A673 (cell line): ENCODE results near the gene NXPH3. TPM values are rescaled to one million over a fixed set of nuclear protein-coding genes. Genes with fewer than 3 reads are reported as not detected.

Experiments used
- BruUV-seq: library from RNA; stranded (reverse); fragments of 400-500 nt; replicated peaks from 2 replicates; lab custom pipeline; 2021; lab: Mats Ljungman, UMichigan
- CTCF ChIA-PET: fragments of 300-600 bp; sonication (Branson Sonifier 250); formaldehyde crosslinking; loops from one replicate; lab custom pipeline; 2022; ENCODE audit warnings: antibody characterized with exemption; lab: Charles Lee
- POLR2A ChIA-PET: fragments of 300-600 bp; sonication (Branson Sonifier 250); formaldehyde crosslinking; loops from one replicate; lab custom pipeline; 2022; ENCODE audit warnings: antibody characterized with exemption; ENCODE audit not compliant: low non-redundant PET; lab: Charles Lee
- DNase-seq: peaks from one replicate; pipeline ENCODE4 v3.0.0-alpha.2; 2015; ENCODE audit warnings: low spot score
- H3K27ac ChIP-seq: fragments of 200-600 bp; sonication (generic); 2 replicates; pipeline ENCODE4 v1.5.1; 2016; ENCODE audit warnings: mixed run types, low read depth, mild to moderate bottlenecking, mixed read lengths, antibody characterized with exemption, low read length; ENCODE audit not compliant: poor library complexity, severe bottlenecking
- H3K27me3 ChIP-seq: fragments of 200-600 bp; sonication (generic); replicated peaks from 2 replicates; pipeline ENCODE4 v1.6.1; 2017; ENCODE audit warnings: mixed run types, low read depth, mild to moderate bottlenecking, mixed read lengths, antibody characterized with exemption, low read length; ENCODE audit not compliant: insufficient read depth, poor library complexity
- H3K36me3 ChIP-seq: fragments of 200-600 bp; sonication (generic); 2 replicates; pipeline ENCODE4 v1.6.1; 2016; ENCODE audit warnings: mixed run types, mild to moderate bottlenecking, mixed read lengths, antibody characterized with exemption, low read length; ENCODE audit not compliant: insufficient read depth, poor library complexity, severe bottlenecking
- H3K4me1 ChIP-seq: fragments of 200-600 bp; sonication (generic); 2 replicates; pipeline ENCODE4 v1.6.1; 2017; ENCODE audit warnings: mixed run types, mild to moderate bottlenecking, mixed read lengths, antibody characterized with exemption, low read length; ENCODE audit not compliant: insufficient read depth, poor library complexity, severe bottlenecking
- H3K4me3 ChIP-seq: fragments of 200-600 bp; sonication (generic); 2 replicates; pipeline ENCODE4 v1.5.1; 2016; ENCODE audit warnings: low read depth, mixed run types, mild to moderate bottlenecking, mixed read lengths, low read length; ENCODE audit not compliant: poor library complexity, severe bottlenecking
- H3K9me3 ChIP-seq: fragments of 200-600 bp; sonication (generic); 2 replicates; pipeline ENCODE4 v1.6.1; 2016; ENCODE audit warnings: mixed run types, low read depth, mild to moderate bottlenecking, mixed read lengths, antibody characterized with exemption, low read length; ENCODE audit not compliant: poor library complexity, severe bottlenecking
- EZH2 ChIP-seq: fragments of 200-600 bp; sonication (generic); IDR thresholded peaks from 2 replicates; pipeline ENCODE4 v1.6.1; 2017; ENCODE audit warnings: borderline replicate concordance, low read depth, mild to moderate bottlenecking, mixed read lengths, antibody characterized with exemption, low read length; ENCODE audit not compliant: poor library complexity, severe bottlenecking
- intact Hi-C: fragments of 100-400 bp; cut with micrococcal nuclease; formaldehyde crosslinking; loops from one replicate; pipeline ENCODE4 v1.10.0; 2022; ENCODE audit not compliant: unreplicated experiment
- total RNA-seq: library from RNA; stranded (reverse); gene quantifications from 2 replicates; pipeline ENCODE4 v1.2.3, GENCODE V29; 2021
- TF ChIP-seq, protein P1 (sequence below): fragments of 300-800, 200-600 bp; sonication (generic); conservative IDR thresholded peaks from 2 replicates; pipeline ENCODE4 v1.5.1; 2017; ENCODE audit warnings: low read depth, mild to moderate bottlenecking, antibody characterized with exemption, low read length, moderate library complexity, mixed read lengths

NXPH3 gene
- total RNA-seq, 1 experiment from 2014 or later = 0.21 TPM

DNA sequence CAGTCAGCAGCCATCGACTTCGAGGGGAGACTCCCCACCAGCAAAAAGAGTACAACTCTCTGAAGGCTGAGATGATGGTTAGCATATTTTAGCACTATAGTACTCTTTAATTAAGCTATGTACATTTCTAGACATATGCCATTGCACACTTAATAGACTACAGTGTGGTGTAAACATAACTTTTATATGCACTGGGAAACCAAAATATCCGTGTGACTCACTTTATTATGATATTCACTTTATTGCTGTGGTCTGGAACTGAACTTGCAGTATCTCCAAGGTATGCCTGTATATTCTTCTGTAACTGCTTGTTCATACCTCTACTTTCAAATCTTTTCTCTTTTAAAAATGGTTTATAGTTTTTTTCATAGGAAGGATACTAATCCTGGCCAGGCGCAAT, 11.0 kb upstream of the NXPH3 start:
- intact Hi-C loops = no loop called here
- POLR2A ChIA-PET = interaction anchor here (0.6 kb wide), 1 partner anchor 11 kb away, joined by 11 read pairs; the partner anchor contains the start of gene NXPH3

DNA sequence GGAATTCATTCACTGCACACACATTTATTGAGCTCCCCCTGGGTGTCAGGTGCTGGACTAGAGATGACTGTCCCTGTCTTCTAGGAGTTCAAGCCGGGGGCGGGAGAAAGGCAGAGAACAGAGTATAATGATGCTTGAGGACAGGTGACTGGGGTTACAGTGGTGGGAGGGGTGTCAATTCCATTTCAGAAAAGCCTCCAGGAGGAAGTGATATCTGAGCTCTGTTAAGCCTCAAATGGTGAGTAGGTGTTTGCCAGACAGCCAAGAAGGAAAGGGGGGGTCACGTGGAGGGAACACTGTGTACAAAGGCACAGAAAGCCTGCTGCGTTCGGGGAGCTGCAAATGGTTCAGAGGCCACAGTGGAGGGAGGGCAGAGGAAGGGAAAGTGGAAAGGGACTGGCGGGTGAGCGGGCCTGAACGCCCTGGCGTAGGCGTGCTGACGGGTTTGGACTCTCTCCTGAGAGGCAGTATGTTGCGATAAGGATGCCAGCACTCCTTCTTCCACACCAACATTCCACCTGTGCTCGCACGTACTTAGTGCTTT, 9.7 kb upstream of the NXPH3 start:
- ChIA-PET CTCF (interaction anchor here (1.5 kb wide), 1 partner anchor 9 kb away, joined by 7 read pairs; no protein-coding TSS in a partner anchor), POLR2A (no interaction called here)
- peaks cover 3% of the 10 kb centered on the region for H3K4me1 ChIP-seq
- H3K27me3 ChIP-seq = no peaks in the 10 kb centered on the region
- TF ChIP-seq, protein P1, sequence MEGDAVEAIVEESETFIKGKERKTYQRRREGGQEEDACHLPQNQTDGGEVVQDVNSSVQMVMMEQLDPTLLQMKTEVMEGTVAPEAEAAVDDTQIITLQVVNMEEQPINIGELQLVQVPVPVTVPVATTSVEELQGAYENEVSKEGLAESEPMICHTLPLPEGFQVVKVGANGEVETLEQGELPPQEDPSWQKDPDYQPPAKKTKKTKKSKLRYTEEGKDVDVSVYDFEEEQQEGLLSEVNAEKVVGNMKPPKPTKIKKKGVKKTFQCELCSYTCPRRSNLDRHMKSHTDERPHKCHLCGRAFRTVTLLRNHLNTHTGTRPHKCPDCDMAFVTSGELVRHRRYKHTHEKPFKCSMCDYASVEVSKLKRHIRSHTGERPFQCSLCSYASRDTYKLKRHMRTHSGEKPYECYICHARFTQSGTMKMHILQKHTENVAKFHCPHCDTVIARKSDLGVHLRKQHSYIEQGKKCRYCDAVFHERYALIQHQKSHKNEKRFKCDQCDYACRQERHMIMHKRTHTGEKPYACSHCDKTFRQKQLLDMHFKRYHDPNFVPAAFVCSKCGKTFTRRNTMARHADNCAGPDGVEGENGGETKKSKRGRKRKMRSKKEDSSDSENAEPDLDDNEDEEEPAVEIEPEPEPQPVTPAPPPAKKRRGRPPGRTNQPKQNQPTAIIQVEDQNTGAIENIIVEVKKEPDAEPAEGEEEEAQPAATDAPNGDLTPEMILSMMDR = no peak
- TF ChIP-seq EZH2 = no peak
- H3K9me3 ChIP-seq = no peaks in the 10 kb centered on the region
- no TSS peak for BruUV-seq
- no peak overlapping the region for H3K27ac ChIP-seq
- no peak for DNase-seq
- intact Hi-C loops = no loop called here
- no peak overlapping the region for H3K4me3 ChIP-seq
- no peaks in the 10 kb centered on the region for H3K36me3 ChIP-seq

More for the DNA sequence above, 11.0 kb upstream of the NXPH3 start:
- no peak for TF ChIP-seq EZH2
- TF ChIP-seq, protein P1 = no peak
- Histone ChIP-seq H3K4me1 (peaks cover 3% of the 10 kb centered on the region), H3K4me3 (no peak overlapping the region), H3K27ac (no peak overlapping the region), H3K36me3 (no peaks in the 10 kb centered on the region), H3K9me3 (no peaks in the 10 kb centered on the region), H3K27me3 (no peaks in the 10 kb centered on the region)
- DNase-seq = no peak
- no TSS peak for BruUV-seq
- CTCF ChIA-PET = no interaction called here

DNA sequence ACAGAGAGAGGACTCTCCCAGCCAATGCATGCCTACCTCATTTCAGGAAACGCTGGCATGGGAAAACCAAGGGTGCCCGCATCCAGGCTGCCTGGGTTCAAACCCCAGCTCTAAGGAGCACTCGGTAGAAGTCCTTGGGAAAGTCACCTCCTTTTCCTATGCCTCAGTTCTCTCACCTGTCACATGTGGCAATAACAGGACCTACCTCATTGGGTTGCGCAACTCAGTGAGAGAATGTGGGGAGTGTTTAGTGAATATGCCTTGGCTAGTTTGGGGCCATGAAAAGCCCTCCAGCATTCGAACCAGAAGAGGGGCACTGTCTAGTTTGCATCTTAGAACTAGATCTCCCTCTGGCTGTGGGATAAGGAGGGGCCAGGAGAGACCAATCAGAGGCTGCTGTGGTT, 9.0 kb upstream of the NXPH3 start:
- ChIA-PET CTCF (interaction anchor here (1.3 to 1.5 kb wide), 2 partner anchors 10 kb away, joined by 5 to 7 read pairs; no protein-coding TSS in a partner anchor), POLR2A (no interaction called here)
- intact Hi-C loops = no loop called here
- Histone ChIP-seq H3K4me1 (peaks cover 3% of the 10 kb centered on the region), H3K27ac (no peak overlapping the region), H3K27me3 (no peaks in the 10 kb centered on the region), H3K9me3 (no peaks in the 10 kb centered on the region), H3K4me3 (no peak overlapping the region), H3K36me3 (no peaks in the 10 kb centered on the region)
- no peak for TF ChIP-seq EZH2
- TF ChIP-seq, protein P1 = no peak
- no TSS peak for BruUV-seq
- no peak for DNase-seq
